Measurements from ENCODE around the gene PCGF5. TPM values are rescaled to one million over a fixed set of nuclear protein-coding genes. Genes with fewer than 3 reads are reported as not detected.

PCGF5 gene
- total RNA-seq, 1 donor from 2014 or later: 45.4 TPM

GRCh38 chr10:91206427-91206826, 14.0 kb upstream of the PCGF5 start:
- no peaks in the 10 kb centered on the region for H3K36me3 ChIP-seq
- TF ChIP-seq POLR2A (IDR thresholded peaks at IDR 0.05) (no peak), CTCF (IDR thresholded peaks at IDR 0.05) (no peak), POLR2AphosphoS5 (IDR thresholded peaks at IDR 0.05; ENCODE audit: insufficient read depth in 1 of 2, low read depth in 1 of 2) (no peak)
- no peaks in the 10 kb centered on the region for H3K27me3 ChIP-seq
- intact Hi-C loops (cut with DNase I): no loop called here
- no peaks in the 10 kb centered on the region for H3K9me3 ChIP-seq
- H3K4me3 ChIP-seq: no peak overlapping the region
- DNase-seq (ENCODE audit: extremely low spot score in 2 of 2): no peak
- peaks cover 6% of the 10 kb centered on the region for H3K4me1 ChIP-seq
- H3K27ac ChIP-seq: no peak overlapping the region

- DNase-seq (ENCODE audit: extremely low spot score in 2 of 2): no peak
- Histone ChIP-seq H3K4me3 (no peak overlapping the region), H3K27ac (no peak overlapping the region), H3K27me3 (no peaks in the 10 kb centered on the region), H3K36me3 (no peaks in the 10 kb centered on the region), H3K9me3 (no peaks in the 10 kb centered on the region), H3K4me1 (peaks cover 8% of the 10 kb centered on the region)
- intact Hi-C loops (cut with DNase I): no loop called here
- TF ChIP-seq CTCF (IDR thresholded peaks at IDR 0.05): no peak
These were observed 13.5 kb upstream of the PCGF5 start for GRCh38 chr10:91206837-91207474.

GRCh38 chr10:91208642-91209041, 11.8 kb upstream of the PCGF5 start:
- Histone ChIP-seq H3K27ac (no peak overlapping the region), H3K9me3 (no peaks in the 10 kb centered on the region), H3K4me3 (no peak overlapping the region), H3K36me3 (no peaks in the 10 kb centered on the region), H3K4me1 (peaks cover 10% of the 10 kb centered on the region), H3K27me3 (no peaks in the 10 kb centered on the region)
- intact Hi-C loops (cut with DNase I): no loop called here
- no peak for DNase-seq (ENCODE audit: extremely low spot score in 2 of 2)
- TF ChIP-seq POLR2AphosphoS5 (IDR thresholded peaks at IDR 0.05; ENCODE audit: insufficient read depth in 1 of 2, low read depth in 1 of 2) (no peak), CTCF (IDR thresholded peaks at IDR 0.05) (no peak)

- H3K27ac ChIP-seq: no peak overlapping the region
- DNase-seq (ENCODE audit: extremely low spot score in 2 of 2): no peak
- no peak for TF ChIP-seq CTCF (IDR thresholded peaks at IDR 0.05)
- H3K4me1 ChIP-seq: peaks cover 10% of the 10 kb centered on the region
- H3K27me3 ChIP-seq: no peaks in the 10 kb centered on the region
- intact Hi-C loops (cut with DNase I): no loop called here
- H3K36me3 ChIP-seq: no peaks in the 10 kb centered on the region
- no peak overlapping the region for H3K4me3 ChIP-seq
- no peaks in the 10 kb centered on the region for H3K9me3 ChIP-seq
These were observed 10.4 kb upstream of the PCGF5 start for GRCh38 chr10:91210014-91210413.

- H3K4me1 ChIP-seq: peaks cover 10% of the 10 kb centered on the region
- H3K4me3 ChIP-seq: no peak overlapping the region
- TF ChIP-seq POLR2AphosphoS5 (IDR thresholded peaks at IDR 0.05; ENCODE audit: insufficient read depth in 1 of 2, low read depth in 1 of 2) (no peak), POLR2A (IDR thresholded peaks at IDR 0.05) (no peak), CTCF (IDR thresholded peaks at IDR 0.05) (no peak)
- no peaks in the 10 kb centered on the region for H3K9me3 ChIP-seq
- H3K27me3 ChIP-seq: no peaks in the 10 kb centered on the region
- H3K36me3 ChIP-seq: no peaks in the 10 kb centered on the region
- no peak for DNase-seq (ENCODE audit: extremely low spot score in 2 of 2)
- H3K27ac ChIP-seq: no peak overlapping the region
- intact Hi-C loops (cut with DNase I): no loop called here
These were observed 10.0 kb upstream of the PCGF5 start for GRCh38 chr10:91210435-91210834.
